Colonic mucosa (tissue), 4 donors: Measurements from ENCODE around the gene PPP1R12B. TPM values are rescaled to one million over a fixed set of nuclear protein-coding genes. Genes with fewer than 3 reads are reported as not detected.
A peak's percentile ranks its signal among the peaks of the same experiment; 100 is the strongest.
"Not testable (repeated sequence)": the region's sequence is repeated elsewhere in the genome, so short reads cannot be mapped to it uniquely, and the experiment has no call there.

Experiments used
- DNase-seq: peaks from one replicate; pipeline ENCODE4 v3.0.0-alpha.2; 2020
- H3K27ac ChIP-seq: fragments of 200-600 bp; one replicate; pipeline ENCODE4 v1.8.0; 2021
- H3K27me3 ChIP-seq: fragments of 200-600 bp; one replicate; pipeline ENCODE4 v1.8.0; 2021
- H3K36me3 ChIP-seq: fragments of 200-600 bp; one replicate; pipeline ENCODE4 v1.8.0; 2021
- H3K4me1 ChIP-seq: fragments of 200-600 bp; one replicate; pipeline ENCODE4 v1.8.0; 2021; ENCODE audit warnings: mild to moderate bottlenecking
- H3K4me3 ChIP-seq: fragments of 200-600 bp; one replicate; pipeline ENCODE4 v1.8.0; 2021
- H3K9ac ChIP-seq, 2 donors: one replicate each; pipeline ENCODE4 v1.7.0; 2013; ENCODE audit warnings: control low read depth in 2 of 2, low read depth in 2 of 2, low read length in 2 of 2
- H3K9me3 ChIP-seq: fragments of 200-600 bp; one replicate; pipeline ENCODE4 v1.8.0; 2021
- CTCF ChIP-seq: fragments of 200-600 bp; IDR thresholded peaks from one replicate; pipeline ENCODE4 v1.8.0; 2022; ENCODE audit warnings: antibody characterized with exemption, mild to moderate bottlenecking
- intact Hi-C: fragments of 100-400 bp; cut with DNase I; formaldehyde crosslinking; loops from one replicate; pipeline ENCODE4 v1.14.1; 2022
- total RNA-seq, 2 donors: library from RNA; stranded (reverse); fragmentation: NEBNext Ultra II Directional in 1 of 2; extraction: Animal tissue kit (Norgen Biotek cat#: 25700) in 1 of 2; gene quantifications; one replicate each; pipeline ENCODE4 v1.2.1, GENCODE V29; 2021
- donor health status: healthy.
- donor health status: DM: no; HTN: no; CAD: no.
- donor health status: DM: no; HTN: no; CAD: no.

PPP1R12B gene
- total RNA-seq, 2 donors from 2014 or later = 41.1 to 125 TPM

DNA sequence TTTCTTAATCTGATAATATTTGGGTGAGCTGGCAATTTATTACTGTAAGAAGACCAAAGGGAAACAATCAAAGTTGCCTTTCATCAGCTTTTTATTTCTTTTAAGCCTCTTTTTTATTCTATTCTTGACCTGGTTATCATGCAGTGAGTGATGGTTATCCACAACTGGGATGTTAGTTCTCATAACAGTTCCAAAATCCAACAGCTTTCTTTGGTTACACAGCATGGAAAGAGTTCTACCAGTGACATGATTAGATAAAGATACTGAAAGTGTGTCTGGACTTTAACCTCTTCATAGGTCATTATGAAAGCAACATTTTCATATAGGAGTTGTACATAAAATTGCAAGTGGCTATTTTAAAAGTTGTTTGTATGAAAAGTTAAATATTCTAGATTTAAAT, 198.7 kb downstream of the PPP1R12B start:
- intact Hi-C loops = no loop called here
- H3K27me3 ChIP-seq = no peaks in the 10 kb centered on the region
- no peaks in the 10 kb centered on the region for H3K9me3 ChIP-seq
- DNase-seq = no peak
- H3K27ac ChIP-seq = peak overlapping the region; percentile 36
- H3K36me3 ChIP-seq = no peaks in the 10 kb centered on the region
- TF ChIP-seq CTCF = no peak
- H3K4me1 ChIP-seq = no peaks in the 10 kb centered on the region
- no peak overlapping the region for H3K9ac ChIP-seq
- H3K4me3 ChIP-seq = no peak overlapping the region

DNA sequence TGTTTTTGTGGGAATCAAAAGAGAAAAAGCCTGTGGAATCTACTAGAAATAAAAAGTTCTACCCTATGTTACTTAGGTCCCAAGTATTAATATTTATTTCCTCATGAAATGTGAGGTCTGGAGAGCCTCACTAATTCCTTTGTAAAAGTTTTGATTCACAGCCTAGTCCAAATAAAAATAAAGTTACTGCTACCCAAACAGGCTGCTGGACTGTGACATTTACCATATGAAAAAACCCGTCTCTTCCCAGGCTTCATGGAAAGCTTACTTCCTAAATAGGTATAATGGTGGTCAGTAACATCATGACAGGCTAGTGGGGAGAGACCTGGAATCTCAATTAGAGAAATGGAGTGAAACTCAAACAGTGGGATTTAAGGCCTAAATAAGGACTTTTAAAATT, 201.6 kb downstream of the PPP1R12B start:
- intact Hi-C loops, H3K36me3 ChIP-seq, H3K27ac ChIP-seq, H3K4me1 ChIP-seq, DNase-seq, H3K9ac ChIP-seq, H3K9me3 ChIP-seq, H3K4me3 ChIP-seq, H3K27me3 ChIP-seq: not testable (repeated sequence)

DNA sequence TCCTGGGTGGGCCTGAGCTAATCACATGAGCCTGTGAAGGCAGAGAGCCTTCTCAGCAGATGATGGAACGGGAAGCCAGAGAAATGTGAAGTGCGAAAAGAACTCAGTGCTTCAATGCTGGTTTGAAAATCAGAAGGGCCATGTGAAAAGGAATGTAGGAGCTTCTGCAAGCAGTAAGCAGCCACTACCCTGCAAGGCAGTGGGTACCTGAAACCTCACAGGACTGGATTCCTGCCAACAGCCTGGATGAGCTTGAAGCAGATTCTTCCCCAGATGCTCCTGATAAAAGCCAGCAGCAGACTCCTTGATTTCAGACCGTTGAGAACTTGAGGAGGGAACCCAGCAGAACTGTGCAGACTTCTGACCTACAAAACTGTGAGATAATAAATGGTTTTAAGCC, 203.2 kb downstream of the PPP1R12B start:
- no peaks in the 10 kb centered on the region for H3K27me3 ChIP-seq
- H3K9me3 ChIP-seq = no peaks in the 10 kb centered on the region
- TF ChIP-seq CTCF = no peak
- peak overlapping the region; percentile 9 for H3K27ac ChIP-seq
- DNase-seq = no peak
- H3K4me1 ChIP-seq = no peaks in the 10 kb centered on the region
- H3K4me3 ChIP-seq = no peak overlapping the region
- intact Hi-C loops = no loop called here
- no peak overlapping the region for H3K9ac ChIP-seq
- H3K36me3 ChIP-seq = no peaks in the 10 kb centered on the region

DNA sequence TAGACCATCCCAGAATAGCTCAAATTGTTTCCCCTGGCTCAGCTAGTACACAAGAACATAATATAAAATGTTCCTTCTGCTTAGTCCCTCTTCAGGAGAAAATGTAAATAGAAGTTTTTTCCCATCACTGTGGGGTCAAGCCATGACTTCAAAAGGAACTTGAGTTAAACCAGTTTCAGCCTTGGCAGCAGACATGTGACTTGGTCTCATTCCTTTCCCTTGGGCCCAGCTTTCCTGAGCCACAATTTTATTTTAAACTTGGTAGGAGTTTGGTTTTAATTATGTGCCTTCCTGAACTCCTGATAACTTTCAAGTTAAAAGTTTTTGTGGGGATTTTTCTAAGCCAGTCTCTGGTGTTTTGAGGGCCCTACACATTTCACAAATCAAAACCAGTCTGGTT, 204.1 kb downstream of the PPP1R12B start:
- H3K4me3 ChIP-seq, H3K36me3 ChIP-seq, H3K27me3 ChIP-seq, H3K4me1 ChIP-seq, H3K9ac ChIP-seq, intact Hi-C loops, H3K9me3 ChIP-seq, DNase-seq: not testable (repeated sequence)
- H3K27ac ChIP-seq = peak overlapping the region; percentile 24

DNA sequence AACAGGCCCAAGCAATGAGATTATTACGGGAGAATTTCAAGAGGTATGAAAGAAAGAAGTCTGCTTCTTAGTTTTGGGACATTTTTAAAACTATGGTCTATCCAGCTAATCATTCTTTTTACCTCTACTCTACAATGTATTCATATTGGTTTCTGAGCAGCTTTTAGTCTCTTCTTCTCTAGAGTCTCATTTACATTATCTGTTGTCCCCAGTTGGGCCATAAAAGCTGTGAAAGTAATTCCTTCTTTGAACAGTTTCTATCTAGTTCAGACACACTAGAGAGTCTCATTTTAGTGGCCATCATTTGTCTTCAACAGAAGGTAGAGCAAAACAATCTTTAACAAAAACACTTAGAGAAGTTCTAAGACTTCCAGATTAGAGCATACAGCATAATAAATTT, 204.6 kb downstream of the PPP1R12B start:
- H3K36me3 ChIP-seq, H3K27me3 ChIP-seq, H3K9me3 ChIP-seq, H3K4me1 ChIP-seq, intact Hi-C loops, H3K9ac ChIP-seq, DNase-seq, H3K4me3 ChIP-seq: not testable (repeated sequence)
- peak overlapping the region; percentile 24 for H3K27ac ChIP-seq

- no peak overlapping the region for H3K4me3 ChIP-seq
- no peak for DNase-seq
- H3K4me1 ChIP-seq = no peaks in the 10 kb centered on the region
- H3K27me3 ChIP-seq = no peaks in the 10 kb centered on the region
- peak overlapping the region; percentile 24 for H3K27ac ChIP-seq
- no peak overlapping the region for H3K9ac ChIP-seq
- TF ChIP-seq CTCF = no peak
- intact Hi-C loops = no loop called here
- H3K9me3 ChIP-seq = no peaks in the 10 kb centered on the region
- no peaks in the 10 kb centered on the region for H3K36me3 ChIP-seq
These were observed 205.1 kb downstream of the PPP1R12B start for GRCh38 chr1:202553560-202554038.

GRCh38 chr1:202554619-202555018, 206.1 kb downstream of the PPP1R12B start:
- DNase-seq, intact Hi-C loops, H3K4me1 ChIP-seq, H3K9ac ChIP-seq, H3K36me3 ChIP-seq, H3K4me3 ChIP-seq, H3K27me3 ChIP-seq, H3K9me3 ChIP-seq: not testable (repeated sequence)
- H3K27ac ChIP-seq = peak overlapping the region; percentile 24

GRCh38 chr1:202556037-202556436, 207.5 kb downstream of the PPP1R12B start:
- H3K4me1 ChIP-seq, H3K9ac ChIP-seq, H3K36me3 ChIP-seq, H3K4me3 ChIP-seq, H3K27ac ChIP-seq, DNase-seq, H3K27me3 ChIP-seq, intact Hi-C loops, H3K9me3 ChIP-seq: not testable (repeated sequence)

DNA sequence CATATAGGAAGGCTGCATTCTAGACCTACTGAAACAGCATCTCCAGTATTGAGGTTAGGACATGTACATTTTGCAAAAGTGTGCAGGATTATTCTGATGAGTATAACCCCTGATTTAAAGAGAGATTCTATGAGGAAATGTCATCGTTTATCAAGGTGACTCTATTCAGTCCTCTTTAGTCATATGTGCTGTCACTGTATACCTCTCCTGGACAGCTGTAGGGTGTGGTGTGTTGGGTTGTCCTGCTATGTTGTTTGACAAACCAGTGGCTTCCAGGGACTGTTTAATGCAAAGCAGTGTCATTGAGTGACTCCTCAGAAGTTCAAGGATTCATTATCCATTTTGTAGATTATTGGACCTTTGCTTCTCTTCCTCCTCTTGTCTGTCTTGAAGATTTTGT, 209.2 kb downstream of the PPP1R12B start:
- H3K4me3 ChIP-seq, H3K4me1 ChIP-seq: not testable (repeated sequence)
- H3K27ac ChIP-seq = peak overlapping the region; percentile 35

More for the DNA sequence above, 209.2 kb downstream of the PPP1R12B start:
- H3K36me3 ChIP-seq, H3K9ac ChIP-seq, intact Hi-C loops, H3K9me3 ChIP-seq, H3K27me3 ChIP-seq, DNase-seq: not testable (repeated sequence)
